ENCODE results near the gene ITGA11.

Gene ITGA11

GRCh38 chr15:68330901-68331300 is 101.1 kb downstream of the ITGA11 start:
- DNase-seq (ENCODE audit: low read depth) = no peak

GRCh38 chr15:68330416-68330815 is 101.5 kb downstream of the ITGA11 start:
- DNase-seq (ENCODE audit: low read depth) = no peak

- DNase-seq (ENCODE audit: low read depth) = no peak
Measured at GRCh38 chr15:68328964-68329363, 103.0 kb downstream of the ITGA11 start.

GRCh38 chr15:68328443-68328842 is 103.5 kb downstream of the ITGA11 start:
- DNase-seq (ENCODE audit: low read depth) = peak; percentile 35

GRCh38 chr15:68326711-68327354 is 105.1 kb downstream of the ITGA11 start:
- no peak for DNase-seq (ENCODE audit: low read depth)

GRCh38 chr15:68325726-68326125 is 106.2 kb downstream of the ITGA11 start:
- DNase-seq (ENCODE audit: low read depth) = no peak

GRCh38 chr15:68322796-68323195 is 109.2 kb downstream of the ITGA11 start:
- DNase-seq (ENCODE audit: low read depth) = no peak

GRCh38 chr15:68321229-68321628 is 110.7 kb downstream of the ITGA11 start:
- DNase-seq (ENCODE audit: low read depth) = no peak

- no peak for DNase-seq (ENCODE audit: low read depth)
Measured at GRCh38 chr15:68319997-68320396, 112.0 kb downstream of the ITGA11 start.

- DNase-seq (ENCODE audit: low read depth) = no peak
Measured at GRCh38 chr15:68318931-68319909, 112.7 kb downstream of the ITGA11 start.

- no peak for DNase-seq (ENCODE audit: low read depth)
Measured at GRCh38 chr15:68318008-68318835, 113.7 kb downstream of the ITGA11 start.

- DNase-seq (ENCODE audit: low read depth) = no peak
Measured at GRCh38 chr15:68317281-68318007, 114.5 kb downstream of the ITGA11 start.

GRCh38 chr15:68316061-68316804 is 115.7 kb downstream of the ITGA11 start:
- DNase-seq (ENCODE audit: low read depth) = peak; percentile 17

- no peak for DNase-seq (ENCODE audit: low read depth)
Measured at GRCh38 chr15:68315495-68316031, 116.4 kb downstream of the ITGA11 start.

GRCh38 chr15:68315035-68315434 is 116.9 kb downstream of the ITGA11 start:
- no peak for DNase-seq (ENCODE audit: low read depth)

- DNase-seq (ENCODE audit: low read depth) = no peak
Measured at GRCh38 chr15:68314563-68314962, 117.4 kb downstream of the ITGA11 start.

- DNase-seq (ENCODE audit: low read depth) = no peak
Measured at GRCh38 chr15:68313501-68314410, 118.2 kb downstream of the ITGA11 start.

- peak; percentile 23 for DNase-seq (ENCODE audit: low read depth)
Measured at GRCh38 chr15:68312701-68313204, 119.2 kb downstream of the ITGA11 start.

- no peak for DNase-seq (ENCODE audit: low read depth)
Measured at GRCh38 chr15:68311859-68312557, 120.0 kb downstream of the ITGA11 start.

Measured in ELR (cell line).